GM23248 (cell line): Measurements from ENCODE around the gene EIF3B.

Experiments used
- EZH2 ChIP-seq: fragments of 200-600 bp; sonication (generic); IDR thresholded peaks from 2 replicates; pipeline ENCODE4 v1.6.1; 2018; ENCODE audit warnings: antibody characterized with exemption, mild to moderate bottlenecking; ENCODE audit not compliant: insufficient read depth, poor library complexity, severe bottlenecking
- EZH2phosphoT487 ChIP-seq: fragments of 200-600 bp; sonication (generic); IDR thresholded peaks from 2 replicates; pipeline ENCODE4 v1.6.1; 2018; ENCODE audit warnings: antibody characterized with exemption, moderate library complexity, mild to moderate bottlenecking, low read depth; ENCODE audit not compliant: insufficient read depth

DNA sequence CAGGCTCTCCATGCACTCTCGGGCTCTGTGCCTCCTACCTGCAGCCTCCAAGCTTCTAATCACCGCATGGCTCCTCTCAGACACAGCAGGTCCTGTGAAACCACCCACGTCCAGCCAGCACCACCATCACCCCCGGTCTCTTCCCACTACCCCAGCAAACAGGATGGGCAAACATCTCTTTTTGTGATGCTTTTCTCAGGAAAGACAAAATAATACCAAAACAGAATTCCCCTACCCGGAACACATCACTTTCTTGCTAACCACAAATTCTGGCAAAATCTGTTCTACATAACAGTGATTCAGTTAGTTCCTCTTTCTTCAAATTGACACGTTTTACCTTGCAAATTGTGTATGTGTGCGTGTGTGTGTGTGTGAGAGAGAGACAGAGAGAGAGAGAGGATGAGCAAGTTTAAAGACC, 46.9 kb upstream of the EIF3B start:
- no peak for TF ChIP-seq EZH2
- TF ChIP-seq EZH2phosphoT487: no peak
